H1 (cell line): ENCODE results near the gene ARHGEF7. TPM values are rescaled to one million over a fixed set of nuclear protein-coding genes. Genes with fewer than 3 reads are reported as not detected.

Source experiments
- ASH2L ChIP-seq: fragments of 200-600, 300-600 bp; sonication (generic); IDR thresholded peaks from one replicate; pipeline ENCODE4 v1.7.1; 2017; ENCODE audit warnings: low read length
- CBX5 ChIP-seq: fragments of 300-800, 300-1000 bp; sonication (generic); IDR thresholded peaks from 2 replicates; pipeline ENCODE4 v1.7.1; 2016; ENCODE audit warnings: antibody characterized with exemption, low read length, low read depth
- E2F6 ChIP-seq: IDR thresholded peaks from 2 replicates; pipeline ENCODE4 v1.6.1; 2012; ENCODE audit warnings: inconsistent platforms
- KDM1A ChIP-seq: fragments of 200-600, 300-600 bp; sonication (generic); IDR thresholded peaks from 2 replicates; pipeline ENCODE4 v1.7.1; 2016; ENCODE audit warnings: mild to moderate bottlenecking, low read length, borderline replicate concordance
- RXRA ChIP-seq: IDR thresholded peaks from 2 replicates; pipeline ENCODE4 v1.6.1; 2011; ENCODE audit warnings: low read depth, mild to moderate bottlenecking, low read length, moderate library complexity; ENCODE audit not compliant: insufficient read depth
- SP2 ChIP-seq: IDR thresholded peaks from 2 replicates; pipeline ENCODE4 v1.6.1; 2012; ENCODE audit warnings: mild to moderate bottlenecking, low read length, inconsistent platforms
- TEAD4 ChIP-seq: IDR thresholded peaks from 2 replicates; pipeline ENCODE4 v1.6.1; 2012; ENCODE audit warnings: low read depth, low read length, inconsistent platforms, mixed read lengths
- polyA plus RNA-seq, 7 experiments: library from polyadenylated mRNA; depleted of rRNA in 3 of 7; stranded (reverse) in 5 of 7; unstranded in 2 of 7; fragments of >200 nt in 5 of 7; fragments of 200-250 nt in 2 of 7; gene quantifications; 1 replicate in 5 of 7; 2 replicates in 1 of 7; 4 replicates in 1 of 7; pipeline versions ENCODE4 v1.2.1 to v1.2.3, GENCODE V29; 2011 to 2013; ENCODE audit warnings: missing spikeins in 2 of 7, mixed read lengths in 2 of 7
- total RNA-seq: library from RNA; stranded (reverse); fragmentation: NEBNext Ultra II Directional; extraction: Animal tissue kit (Norgen Biotek cat#: 25700); gene quantifications from 2 replicates; pipeline ENCODE4 v1.2.1, GENCODE V29; 2021

Gene ARHGEF7
- total and polyA plus RNA-seq, 2 of the 8 experiments (the other 6 are each of a cell fraction or from before 2014, with no cell fraction given), result 26.2 to 56.5 TPM

GRCh38 chr13:111259058-111259457 lies 143.9 kb downstream of the ARHGEF7 start (continued):
- no peak for TF ChIP-seq RXRA
- TF ChIP-seq KDM1A, result no peak
- no peak for TF ChIP-seq TEAD4
- TF ChIP-seq CBX5, result no peak
- no peak for TF ChIP-seq E2F6
- no peak for TF ChIP-seq ASH2L
- TF ChIP-seq SP2, result no peak
- TF ChIP-seq, all 59 proteins: peak for 0
